HG03378 (cell line): ENCODE measurements around the gene TRAPPC8.
"Not testable (repeated sequence)": the region's sequence is repeated elsewhere in the genome, so short reads cannot be mapped to it uniquely, and the experiment has no call there.

ENCODE experiments used
- ATAC-seq: cut with Tn5 transposase; IDR thresholded peaks from one replicate; pipeline ENCODE4 v1.9.1; 2021; ENCODE audit warnings: mild to moderate bottlenecking, moderate library complexity; ENCODE audit not compliant: unreplicated experiment

The TRAPPC8 gene

DNA sequence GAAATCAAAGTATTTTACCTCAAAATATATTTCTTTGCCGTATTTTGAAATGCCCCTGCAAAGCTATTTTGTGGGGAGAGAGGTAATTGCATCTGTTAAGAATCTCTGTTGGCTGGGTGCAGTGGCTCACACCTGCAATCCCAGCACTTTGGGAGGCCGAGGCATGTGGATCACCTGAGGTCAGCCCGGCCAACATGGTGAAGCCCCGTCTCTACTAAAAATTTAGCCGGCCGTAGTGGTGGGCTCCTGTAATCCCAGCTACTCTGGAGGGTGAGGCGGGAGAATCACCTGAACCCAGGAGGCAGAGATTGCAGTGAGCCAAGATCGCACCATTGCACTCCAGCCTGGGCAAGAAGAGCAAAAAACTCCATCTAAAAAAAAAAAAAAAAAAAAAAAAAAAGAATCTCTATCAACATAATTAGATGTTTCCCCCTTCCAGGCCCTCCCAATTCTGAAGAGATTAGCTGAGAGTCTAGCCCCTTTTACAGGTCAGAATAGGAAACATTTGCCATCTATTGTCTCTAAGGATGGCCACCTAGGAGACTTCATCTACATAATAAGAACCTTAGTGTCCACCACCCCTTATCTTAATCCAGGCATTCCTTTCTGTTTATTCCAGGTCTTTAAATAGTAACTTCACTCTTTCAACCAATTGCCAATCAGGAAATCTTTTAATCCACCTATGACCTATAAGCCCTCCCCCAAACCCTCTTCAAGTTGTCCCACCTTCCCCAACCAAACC, 3.5 kb upstream of the TRAPPC8 start:
- ATAC-seq: no peak

DNA sequence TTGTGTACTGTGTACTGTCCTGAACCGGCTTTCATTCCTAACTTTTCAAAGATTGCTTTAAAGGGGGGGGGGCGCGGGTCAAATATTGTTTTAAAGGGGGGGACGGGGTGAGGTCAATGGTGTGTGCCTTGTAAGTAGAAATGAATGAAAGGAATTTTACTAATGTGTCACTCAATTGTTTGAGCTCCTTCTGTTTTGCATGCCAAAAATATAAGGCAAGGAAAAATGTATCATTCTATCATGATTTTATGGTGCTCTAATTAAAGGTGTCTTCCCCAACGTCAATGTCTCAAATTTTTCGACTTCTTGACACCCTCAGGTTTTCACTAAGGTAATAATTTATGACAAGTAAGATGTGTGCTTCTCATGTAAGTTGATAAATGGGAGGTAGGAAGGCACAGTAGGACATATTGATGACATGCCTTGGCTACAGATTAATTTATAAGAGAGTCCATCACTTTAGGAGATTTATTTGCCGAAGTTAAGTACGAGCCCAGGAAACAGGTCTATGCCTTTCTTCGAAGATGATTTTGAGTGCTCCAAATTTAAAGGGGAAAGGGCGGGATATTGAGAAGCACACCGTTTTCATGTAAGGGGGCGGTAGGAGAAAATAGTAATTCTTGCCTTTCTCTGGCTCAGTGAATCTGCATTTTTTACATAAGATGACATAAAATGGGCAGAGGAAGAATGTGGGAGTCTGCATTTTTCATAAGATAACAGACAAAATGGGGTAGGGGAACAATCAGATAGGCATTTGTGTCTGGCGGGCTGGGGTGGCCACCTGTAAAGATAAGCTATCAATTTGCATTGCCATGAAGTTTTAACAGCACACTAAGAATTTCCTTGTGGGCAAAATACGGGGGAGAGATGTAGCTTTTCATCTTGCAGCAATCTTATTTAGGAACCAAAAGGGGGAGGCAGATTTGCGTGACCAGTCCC, 1.2 kb upstream of the TRAPPC8 start:
- ATAC-seq: no peak

DNA sequence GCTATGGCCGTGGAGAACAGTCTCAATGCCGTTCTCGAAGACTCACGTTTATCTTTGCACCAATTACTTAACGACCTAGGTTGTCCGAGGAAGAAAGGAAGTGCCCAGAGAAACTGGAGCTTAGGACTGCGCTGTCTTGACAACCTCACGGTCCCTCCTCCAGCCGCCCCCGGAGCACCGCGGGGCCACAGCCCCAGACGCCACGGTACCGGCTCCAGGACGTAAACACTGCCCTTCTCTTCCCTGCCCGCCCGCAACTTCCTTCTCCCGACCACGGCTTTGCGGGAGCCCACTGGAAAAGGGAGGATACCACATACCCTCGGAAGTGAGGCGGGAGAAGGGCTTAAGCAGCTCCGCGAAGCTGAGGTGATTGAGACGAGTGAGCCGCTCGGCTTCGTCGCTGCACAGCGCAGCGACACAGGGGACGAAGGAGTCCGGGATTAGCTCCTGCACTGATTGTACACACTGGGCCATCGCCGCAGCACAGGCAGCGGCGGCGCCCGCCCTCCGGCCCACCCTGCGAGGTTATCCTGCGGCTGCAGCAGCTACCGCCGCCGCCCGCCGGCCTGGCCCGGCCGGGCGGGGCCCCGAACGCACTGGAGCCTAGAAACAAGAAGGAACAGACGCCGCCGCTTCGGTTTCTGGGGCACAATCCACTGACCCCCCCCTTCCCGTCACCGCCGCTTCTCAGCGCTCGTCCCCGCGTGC, 483 bp downstream of the TRAPPC8 start:
- ATAC-seq: peak; percentile 38

DNA sequence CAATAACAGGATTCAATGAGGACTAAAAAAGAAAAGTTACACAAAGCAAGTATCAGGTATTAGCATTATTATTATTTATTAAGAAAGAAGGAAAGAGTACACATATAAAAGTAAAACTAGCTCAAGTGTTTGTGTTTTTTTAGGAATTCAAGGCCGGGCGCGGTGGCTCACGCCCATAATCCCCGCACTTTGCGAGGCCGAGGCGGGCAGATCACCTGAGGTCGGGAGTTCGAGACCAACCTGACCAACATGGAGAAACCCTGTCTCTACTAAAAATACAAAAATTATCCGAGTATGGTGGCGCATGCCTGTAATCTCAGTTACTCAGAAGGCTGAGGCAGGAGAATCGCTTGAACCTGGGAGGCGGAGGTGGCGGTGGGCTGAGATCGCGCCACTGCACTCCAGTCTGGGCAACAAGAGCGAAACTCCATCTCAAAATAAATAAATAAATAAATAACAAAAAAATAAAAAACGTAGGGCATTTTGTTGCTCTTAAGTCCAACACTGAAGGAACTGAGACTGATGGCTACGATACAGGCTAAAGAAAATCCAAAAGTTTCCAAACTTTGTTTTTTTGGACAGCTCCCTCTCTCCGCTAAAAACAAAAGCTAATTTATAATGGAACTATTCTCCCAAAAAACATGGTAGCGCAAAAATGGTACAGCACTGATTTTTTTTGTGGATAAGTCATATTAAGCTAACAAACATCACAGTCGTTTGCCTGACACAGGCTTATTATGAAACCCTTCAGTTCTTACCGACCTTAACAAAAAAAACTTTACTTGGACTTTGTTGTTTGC, 1.7 kb downstream of the TRAPPC8 start:
- ATAC-seq: no peak

DNA sequence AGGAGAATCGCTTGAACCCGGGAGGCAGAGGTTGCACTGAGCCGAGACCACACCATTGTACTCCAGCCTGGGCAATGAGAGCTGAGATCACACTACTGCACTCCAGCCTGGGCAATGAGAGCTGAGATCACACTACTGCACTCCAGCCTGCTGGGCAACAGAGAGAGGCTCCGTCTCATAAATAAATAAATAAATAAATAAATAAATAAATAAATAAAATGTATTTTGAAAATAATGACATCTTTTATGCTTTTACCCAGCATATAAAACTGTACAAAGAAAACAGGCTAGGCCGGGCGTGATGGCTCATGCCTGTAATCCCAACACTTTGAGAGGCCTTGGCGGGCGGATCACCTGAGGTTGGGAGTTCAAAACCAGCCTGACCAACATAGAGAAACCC, 8.2 kb downstream of the TRAPPC8 start:
- not testable (repeated sequence) for ATAC-seq

DNA sequence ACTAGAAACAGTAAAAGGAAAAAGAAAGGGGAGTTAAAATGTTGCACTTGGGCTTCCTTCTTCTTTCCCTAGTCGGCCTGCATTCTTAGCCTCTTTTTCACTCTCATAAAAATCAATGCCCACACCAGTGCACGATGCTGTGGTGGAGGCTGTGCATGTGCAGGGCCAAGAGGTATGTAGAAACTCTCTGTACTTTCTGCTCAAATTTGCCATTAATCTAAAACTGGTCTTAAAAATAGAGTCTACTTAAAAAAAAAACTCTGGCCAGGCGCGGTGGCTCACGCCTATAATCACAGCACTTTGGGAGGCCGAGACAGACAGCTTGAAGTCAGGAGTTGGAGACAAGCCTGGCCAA, 11.1 kb downstream of the TRAPPC8 start:
- ATAC-seq: no peak

DNA sequence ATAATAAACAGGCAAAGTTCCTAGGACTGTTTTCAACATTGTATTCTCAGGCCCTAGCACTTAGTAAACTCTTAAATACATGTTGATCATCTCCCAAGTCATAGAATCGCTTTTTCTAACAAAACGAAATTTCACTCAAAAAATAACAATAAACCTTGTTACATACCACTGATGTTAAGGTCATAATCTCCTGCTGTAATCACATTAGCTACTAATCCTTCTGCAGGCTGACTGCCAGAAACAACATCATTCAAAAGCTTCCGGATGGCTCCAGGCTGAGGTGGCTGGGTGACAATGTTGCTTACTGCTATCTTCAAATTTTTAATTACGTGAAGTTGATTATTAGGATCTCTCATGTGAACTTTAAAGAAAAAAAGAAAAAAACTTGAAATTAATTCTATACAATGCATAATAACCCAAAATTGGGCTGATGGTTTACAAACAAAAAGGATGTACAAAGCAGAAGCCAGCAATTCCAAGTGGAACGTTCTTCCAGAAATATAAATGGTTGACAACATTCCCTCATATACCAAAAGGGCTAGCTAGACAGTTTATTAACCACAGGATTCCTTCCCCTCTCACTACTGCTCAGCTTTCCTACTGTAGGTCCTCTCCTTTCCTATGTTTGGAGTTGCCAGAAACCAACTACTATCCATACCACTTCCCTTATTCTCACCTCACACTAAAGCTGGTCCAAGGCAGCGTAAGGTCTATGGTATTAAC, 11.6 kb downstream of the TRAPPC8 start:
- no peak for ATAC-seq

DNA sequence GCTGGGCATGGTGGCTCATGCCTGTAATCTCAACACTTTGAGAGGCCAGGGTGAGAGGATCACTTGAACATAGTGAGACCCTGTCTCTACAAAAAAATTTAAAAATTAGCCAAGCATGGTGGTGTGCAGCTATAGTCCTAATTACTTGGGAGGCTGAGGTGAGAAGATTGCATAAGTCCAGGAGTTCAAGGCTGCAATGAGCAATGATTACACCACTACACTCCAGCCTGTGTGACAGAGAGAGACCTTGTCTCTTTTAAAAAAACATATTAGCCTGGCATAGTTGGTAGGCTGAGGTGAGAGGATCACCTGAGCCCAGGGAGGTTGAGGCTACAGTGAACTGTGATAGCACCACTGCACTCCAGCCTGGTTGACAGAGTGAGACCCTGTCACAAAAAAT, 13.7 kb downstream of the TRAPPC8 start:
- ATAC-seq: no peak

DNA sequence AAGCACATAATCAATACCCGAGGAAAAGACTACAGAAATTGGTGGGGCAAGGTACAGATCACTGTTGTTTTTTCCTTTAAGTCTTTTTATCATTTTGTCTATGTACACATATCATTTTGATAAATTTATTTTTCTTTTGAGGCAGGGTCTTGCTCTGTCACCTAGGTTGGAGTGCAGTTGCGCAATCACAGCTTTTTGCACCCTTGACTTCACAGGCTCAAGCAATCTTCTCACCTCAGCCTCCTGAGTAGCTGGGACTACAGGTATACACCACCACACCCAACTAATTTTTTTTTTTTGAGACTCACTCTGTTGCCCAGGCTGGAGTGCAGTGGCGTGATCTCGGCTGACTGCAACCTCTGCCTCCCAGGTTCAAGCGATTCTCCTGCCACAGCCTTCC, 15.9 kb downstream of the TRAPPC8 start:
- not testable (repeated sequence) for ATAC-seq

DNA sequence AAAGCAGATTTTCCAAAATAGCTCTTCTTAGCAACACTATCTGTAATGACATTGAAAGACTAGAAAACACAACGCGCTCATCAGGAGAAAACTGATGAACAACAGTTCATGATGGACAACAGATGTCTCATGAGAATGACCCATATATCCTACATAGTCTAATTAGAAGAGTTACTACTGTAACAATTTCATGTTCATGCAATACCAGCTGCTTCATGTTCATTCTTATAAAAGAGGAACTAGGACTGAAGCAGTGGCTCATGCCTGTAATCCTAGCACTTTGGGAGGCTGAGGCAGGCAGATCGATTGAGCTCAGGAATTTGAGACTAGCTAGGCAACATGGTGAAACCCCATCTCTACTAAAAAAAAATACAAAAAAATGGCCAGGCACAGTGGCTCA, 22.7 kb downstream of the TRAPPC8 start:
- ATAC-seq: no peak

DNA sequence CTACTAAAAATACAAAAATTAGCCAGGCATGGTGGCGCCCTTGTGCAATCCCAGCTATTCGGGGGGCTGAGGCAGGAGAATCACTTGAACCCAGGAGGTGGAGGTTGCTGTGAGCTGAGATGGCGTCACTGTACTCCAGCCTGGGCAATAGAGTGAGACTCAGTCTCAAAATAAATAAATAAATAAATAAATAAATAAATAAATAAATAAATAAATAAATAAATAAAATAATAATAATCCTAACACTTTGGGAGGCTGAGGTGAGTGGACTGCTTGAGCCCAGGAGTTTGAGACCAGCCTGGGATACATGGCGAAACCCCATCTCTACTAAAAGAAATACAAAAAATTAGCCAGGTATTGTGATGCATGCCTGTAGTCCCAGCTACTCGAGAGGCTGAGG, 23.6 kb downstream of the TRAPPC8 start:
- ATAC-seq: not testable (repeated sequence)

DNA sequence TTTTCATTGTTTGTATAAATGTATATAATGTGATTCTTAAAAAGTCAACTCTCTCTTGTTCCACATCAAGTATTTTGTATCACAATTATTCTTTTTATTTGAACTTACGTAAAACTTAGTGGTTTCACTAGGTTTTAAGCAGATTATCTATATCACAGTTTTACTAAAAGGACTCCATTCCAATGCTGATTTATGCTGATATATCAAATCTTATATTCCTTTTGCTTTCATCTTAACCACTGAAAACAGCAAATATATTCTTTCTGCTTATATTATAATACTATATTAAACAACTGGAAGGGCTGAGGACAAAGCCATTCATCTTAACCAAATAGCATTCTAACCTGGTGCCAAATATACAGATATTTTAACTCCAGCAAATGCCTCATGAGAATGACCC, 24.2 kb downstream of the TRAPPC8 start:
- no peak for ATAC-seq

DNA sequence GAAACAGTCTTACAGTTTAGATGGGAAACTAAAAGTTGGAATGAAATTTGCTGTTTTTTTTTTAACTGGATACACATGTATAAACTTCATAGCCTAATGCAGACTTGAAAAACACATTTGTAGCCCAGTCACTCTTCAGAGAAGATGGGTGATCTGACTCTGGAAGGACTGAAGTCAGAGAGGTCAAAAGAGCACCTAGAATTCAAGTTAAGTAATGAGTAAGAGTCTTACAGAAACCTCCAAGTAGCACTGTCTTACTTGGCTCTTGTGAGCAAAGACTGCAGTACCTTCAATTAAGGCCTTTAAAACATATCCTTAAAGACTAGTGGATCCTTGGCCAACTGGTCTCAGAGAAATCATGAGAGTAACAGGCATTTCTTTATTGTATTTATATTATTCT, 41.9 kb downstream of the TRAPPC8 start:
- no peak for ATAC-seq

DNA sequence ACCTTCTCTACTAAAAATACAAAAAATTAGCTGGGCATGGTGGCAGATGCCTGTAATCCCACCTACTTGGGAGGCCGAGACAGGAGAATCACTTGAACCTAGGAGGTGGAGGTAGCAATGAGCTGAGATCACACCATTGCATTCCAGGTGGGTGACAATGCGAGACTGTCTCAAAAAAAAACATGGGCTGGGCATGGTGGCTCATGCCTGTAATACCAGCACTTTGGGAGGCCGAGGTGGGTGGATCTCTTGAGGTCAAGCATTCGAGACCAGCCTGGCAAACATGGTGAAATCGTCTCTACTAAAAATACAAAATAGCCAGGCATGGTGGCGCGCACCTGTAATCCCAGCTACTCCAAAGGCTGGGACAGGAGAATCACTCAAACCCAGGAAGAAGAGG, 43.2 kb downstream of the TRAPPC8 start:
- not testable (repeated sequence) for ATAC-seq

DNA sequence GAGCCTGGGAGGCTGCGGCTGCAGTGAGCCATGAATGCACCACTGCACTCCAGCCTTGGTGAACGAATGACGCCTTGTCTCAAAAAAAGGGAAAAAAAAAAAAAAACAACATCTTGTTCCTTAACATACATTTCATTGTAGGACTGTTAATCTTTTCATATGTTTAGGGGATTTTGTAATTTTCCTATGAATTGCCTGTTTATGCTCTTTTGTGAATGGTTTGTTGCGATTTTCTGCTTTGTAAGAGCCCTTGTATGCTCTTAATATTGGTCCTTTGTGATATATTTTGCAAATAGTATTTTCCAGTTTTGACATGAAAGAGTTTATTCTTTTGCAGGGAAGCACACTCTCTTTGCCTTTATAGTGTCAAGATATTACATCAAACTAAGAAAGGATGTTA, 50.0 kb downstream of the TRAPPC8 start:
- ATAC-seq: no peak

DNA sequence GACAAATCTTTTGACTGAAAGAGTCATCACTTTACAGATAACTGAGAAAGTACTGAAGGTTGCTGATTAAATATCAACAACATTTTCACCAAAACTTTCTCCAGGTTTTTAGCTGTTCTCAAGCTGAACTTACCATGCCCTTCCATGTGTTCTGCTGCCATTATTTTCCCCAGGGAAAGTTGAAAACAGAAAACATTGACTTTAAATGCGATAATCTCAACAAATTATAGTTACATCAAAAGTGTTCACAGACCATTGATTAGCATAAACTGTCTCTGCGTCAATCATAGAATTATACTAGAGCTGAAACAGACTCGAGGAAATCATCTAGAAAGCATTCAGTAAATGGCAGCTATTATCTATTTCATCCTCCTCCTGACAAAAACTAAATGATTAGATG, 51.4 kb downstream of the TRAPPC8 start:
- no peak for ATAC-seq

DNA sequence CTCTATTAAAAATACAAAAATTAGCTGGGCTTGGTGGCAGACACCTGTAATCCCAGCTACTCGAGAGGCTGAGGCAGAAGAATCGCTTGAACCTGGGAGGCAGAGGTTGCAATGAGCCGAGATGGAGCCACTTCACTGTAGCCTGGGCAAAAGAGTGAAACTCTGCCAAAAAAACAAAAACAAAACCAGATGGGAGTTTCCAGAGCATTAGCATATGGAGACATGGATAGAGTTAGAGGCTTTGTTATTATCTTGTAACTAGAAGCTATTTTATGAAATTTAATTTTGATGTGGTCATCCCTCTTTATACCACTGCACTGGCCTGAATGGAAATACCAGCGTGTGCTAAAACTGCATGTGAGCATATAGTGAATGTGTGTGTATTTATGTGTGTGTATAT, 58.9 kb downstream of the TRAPPC8 start:
- no peak for ATAC-seq

DNA sequence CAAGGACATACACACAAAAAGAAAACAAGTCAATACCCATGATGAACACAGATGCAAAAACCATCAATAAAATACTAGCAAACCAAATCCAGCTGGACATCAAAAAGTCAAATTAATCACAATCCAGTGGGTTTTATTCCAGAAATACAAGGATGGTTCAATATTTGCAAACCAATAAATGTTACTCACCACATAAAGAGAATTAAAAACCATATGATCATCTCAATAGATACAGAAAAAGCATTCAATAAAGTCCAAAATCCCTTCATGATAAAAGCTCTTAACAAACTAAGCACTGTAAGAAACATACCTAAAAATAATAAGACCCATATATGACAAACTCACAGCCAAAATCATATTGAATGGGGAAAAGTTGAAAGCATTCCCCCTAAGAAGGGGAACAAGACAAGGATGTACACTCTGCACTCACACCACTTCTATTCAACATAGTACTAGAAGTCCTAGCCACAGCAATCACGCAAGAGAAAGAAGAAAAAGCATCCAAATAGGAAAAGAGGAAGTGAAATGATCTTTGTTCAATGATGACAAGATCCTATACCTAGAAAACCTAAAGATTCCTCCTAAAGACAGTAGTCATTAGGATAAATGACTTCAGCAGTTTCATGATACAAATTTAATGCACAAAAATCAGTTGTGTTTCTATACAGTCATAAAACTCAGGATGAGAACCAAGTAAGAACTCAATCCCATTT, 62.6 kb downstream of the TRAPPC8 start:
- ATAC-seq: no peak

DNA sequence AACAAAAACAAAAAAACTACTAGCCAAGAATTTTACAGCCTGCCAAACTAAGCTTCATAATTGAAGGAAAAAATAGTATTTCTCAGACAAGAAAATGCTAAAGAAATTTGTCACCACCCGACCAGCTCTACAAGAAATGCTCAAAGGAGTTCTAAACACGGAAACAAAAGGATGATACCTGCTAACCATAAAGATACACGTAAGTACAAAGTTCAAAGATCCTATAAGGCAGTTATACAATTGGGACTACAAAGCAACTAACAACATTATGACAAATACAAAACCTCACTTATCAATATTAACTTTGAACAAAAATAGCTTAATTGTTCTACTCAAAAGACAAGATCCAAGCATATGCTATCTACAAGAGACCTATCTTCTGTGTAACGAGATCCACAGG, 64.6 kb downstream of the TRAPPC8 start:
- no peak for ATAC-seq

DNA sequence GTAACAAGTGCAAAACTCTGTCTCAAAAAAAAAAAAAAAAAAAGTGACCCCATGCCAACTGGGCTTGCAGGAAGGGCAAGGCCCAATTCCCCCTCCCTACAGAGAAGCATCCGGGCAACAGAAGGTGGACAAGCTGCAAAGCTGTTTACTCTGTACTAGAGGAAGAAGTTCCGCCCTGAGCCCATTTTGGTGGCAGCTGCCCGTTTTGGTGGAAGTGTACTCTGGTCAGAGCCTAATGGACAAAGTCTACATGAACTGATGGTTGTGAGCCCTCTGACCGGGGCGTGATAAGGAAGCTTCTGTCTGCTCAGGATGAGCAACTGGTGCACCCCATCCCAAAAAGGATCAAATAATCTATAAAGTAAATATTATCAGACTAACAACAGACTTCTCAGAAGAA, 65.0 kb downstream of the TRAPPC8 start:
- ATAC-seq: no peak
